Liver (tissue), 9 donors: Measurements from ENCODE around the gene MERTK. TPM values are rescaled to one million over a fixed set of nuclear protein-coding genes. Genes with fewer than 3 reads are reported as not detected.

ENCODE experiments used
- DNase-seq: peaks from one replicate; pipeline ENCODE4 v3.0.0-alpha.2; 2017; ENCODE audit warnings: low spot score
- H3K27ac ChIP-seq, 2 donors: one replicate each; pipeline ENCODE4 v1.7.0; 2013; ENCODE audit warnings: inconsistent platforms in 2 of 2, low read length in 2 of 2, control low read depth in 1 of 2, low read depth in 1 of 2, mild to moderate bottlenecking in 1 of 2
- H3K27me3 ChIP-seq, 4 donors: one replicate each; pipeline versions ENCODE4 v1.6.1 to v1.7.0; 2013; ENCODE audit warnings: low read length in 3 of 4, inconsistent platforms in 1 of 4, mild to moderate bottlenecking in 1 of 4, moderate library complexity in 1 of 4; ENCODE audit not compliant: control insufficient read depth in 4 of 4, insufficient read depth in 4 of 4
- H3K36me3 ChIP-seq, 4 donors: one replicate each; pipeline versions ENCODE4 v1.6.1 to v1.7.0; 2013; ENCODE audit warnings: low read length in 3 of 4, mild to moderate bottlenecking in 3 of 4, low read depth in 1 of 4, moderate library complexity in 1 of 4; ENCODE audit not compliant: control insufficient read depth in 4 of 4, insufficient read depth in 3 of 4
- H3K4me1 ChIP-seq, 4 donors: one replicate each; pipeline versions ENCODE4 v1.6.1 to v1.7.0; 2013; ENCODE audit warnings: low read length in 3 of 4, mild to moderate bottlenecking in 3 of 4, moderate library complexity in 1 of 4; ENCODE audit not compliant: control insufficient read depth in 4 of 4, insufficient read depth in 4 of 4
- H3K4me3 ChIP-seq, 3 donors: one replicate each; pipeline versions ENCODE4 v1.6.1 to v1.7.0; 2013; ENCODE audit warnings: low read length in 3 of 3, control low read depth in 1 of 3, low read depth in 1 of 3, mild to moderate bottlenecking in 1 of 3
- H3K9ac ChIP-seq, 2 donors: one replicate each; pipeline ENCODE4 v1.7.0; 2013; ENCODE audit warnings: low read length in 2 of 2, mild to moderate bottlenecking in 2 of 2, moderate library complexity in 2 of 2, control low read depth in 1 of 2, low read depth in 1 of 2
- H3K9me3 ChIP-seq, 4 donors: one replicate each; pipeline versions ENCODE4 v1.6.1 to v1.7.0; 2013; ENCODE audit warnings: low read length in 3 of 4; ENCODE audit not compliant: control insufficient read depth in 4 of 4
- FOXA1 ChIP-seq: IDR thresholded peaks from 2 replicates; pipeline ENCODE4 v1.6.1; 2016; ENCODE audit warnings: antibody characterized with exemption
- FOXA2 ChIP-seq: IDR thresholded peaks from 2 replicates; pipeline ENCODE4 v1.6.1; 2016; ENCODE audit warnings: antibody characterized with exemption
- GABPA ChIP-seq, 2 donors: IDR thresholded peaks in 1 of 2; conservative IDR thresholded peaks in 1 of 2; 2 replicates each; pipeline ENCODE4 v1.6.1; 2016; ENCODE audit warnings: antibody characterized with exemption in 2 of 2, mild to moderate bottlenecking in 1 of 2, moderate library complexity in 1 of 2
- HNF4A ChIP-seq, 2 donors: conservative IDR thresholded peaks; 2 replicates each; pipeline ENCODE4 v1.6.1; 2016; ENCODE audit warnings: antibody characterized with exemption in 2 of 2, mild to moderate bottlenecking in 2 of 2
- HNF4G ChIP-seq: IDR thresholded peaks from 2 replicates; pipeline ENCODE4 v1.6.1; 2016; ENCODE audit warnings: antibody characterized with exemption
- JUND ChIP-seq, 2 donors: IDR thresholded peaks; 2 replicates each; pipeline ENCODE4 v1.6.1; 2016; ENCODE audit warnings: antibody characterized with exemption in 2 of 2
- NR2F2 ChIP-seq: IDR thresholded peaks from 2 replicates; pipeline ENCODE4 v1.6.1; 2016; ENCODE audit warnings: antibody characterized with exemption
- RAD21 ChIP-seq, 2 donors: IDR thresholded peaks; 2 replicates each; pipeline ENCODE4 v1.6.1; 2016; ENCODE audit warnings: antibody characterized with exemption in 2 of 2, mild to moderate bottlenecking in 2 of 2
- YY1 ChIP-seq: IDR thresholded peaks from 2 replicates; pipeline ENCODE4 v1.6.1; 2016; ENCODE audit warnings: antibody characterized with exemption, mild to moderate bottlenecking
- WGBS: extraction: QIAGEN DNeasy Blood & Tissue Kit; methylation state at CpG from one replicate; pipeline ENCODE4 v1.1.7; 2013; 5-methylcytosine and 5-hydroxymethylcytosine counted together
- polyA plus RNA-seq, 2 donors: library from polyadenylated mRNA; stranded (reverse) in 1 of 2; unstranded in 1 of 2; fragments of 200-250 nt in 1 of 2; fragments of >200 nt in 1 of 2; fragmentation: Nextera tagmentation in 1 of 2; extraction: Ambion mirVana in 1 of 2; gene quantifications; one replicate each; pipeline versions ENCODE4 v1.2.1 to v1.2.3, GENCODE V29; 2013 to 2015
- total RNA-seq, 2 donors: library from RNA; depleted of rRNA; stranded (reverse); fragments of >200 nt; gene quantifications; one replicate each; pipeline ENCODE4 v1.2.3, GENCODE V29; 2014
- TF ChIP-seq, protein P1 (sequence below): IDR thresholded peaks from 2 replicates; pipeline ENCODE4 v1.6.1; 2016; ENCODE audit warnings: antibody characterized with exemption
- TF ChIP-seq, protein P2 (sequence below): IDR thresholded peaks from 2 replicates; pipeline ENCODE4 v1.6.1; 2016; ENCODE audit warnings: antibody characterized with exemption
- TF ChIP-seq, protein P3 (sequence below): fragments of 150-350 bp; IDR thresholded peaks from 2 replicates; pipeline ENCODE4 v1.5.1; 2017; ENCODE audit warnings: improper control_type of control experiment, low read depth, low read length; ENCODE audit not compliant: missing input control
- TF ChIP-seq, protein P4 (sequence below): IDR thresholded peaks from 2 replicates; pipeline ENCODE4 v1.6.1; 2016; ENCODE audit warnings: antibody characterized with exemption
- TF ChIP-seq, protein P5 (sequence below): IDR thresholded peaks from 2 replicates; pipeline ENCODE4 v1.6.1; 2016; ENCODE audit warnings: antibody characterized with exemption, mild to moderate bottlenecking
- donor health status: healthy.
- donor health status: healthy.
- donor health status: healthy.
- donor health status: healthy.
- donor health status: healthy.

MERTK gene
- total and polyA plus RNA-seq, 4 donors, result 6.3 to 34.1 (median 8.2) TPM

DNA sequence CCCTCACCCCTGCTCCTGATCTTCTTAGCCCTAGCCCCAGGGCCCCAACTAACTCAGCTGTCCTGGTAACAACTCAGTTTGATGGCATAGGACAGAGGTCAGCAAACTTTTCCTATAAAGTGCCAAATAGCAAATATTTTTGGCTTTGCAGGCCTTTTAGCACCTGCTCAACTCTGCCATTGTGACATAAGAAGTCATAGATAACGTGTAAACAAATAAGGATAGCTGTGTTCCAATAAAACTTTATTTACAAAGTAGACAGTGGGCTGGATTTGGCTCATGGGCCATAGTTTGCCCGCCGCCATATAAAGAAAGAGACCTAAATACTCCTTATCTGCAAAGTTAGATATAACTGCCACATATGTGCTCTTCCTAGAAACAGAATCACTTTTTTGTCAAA lies 129.4 kb downstream of the MERTK start:
- Histone ChIP-seq H3K9ac (no peak overlapping the region), H3K4me3 (no peak overlapping the region), H3K27me3 (no peaks in the 10 kb centered on the region), H3K36me3 (peaks cover under 1 to 14% (median 8%) of the 10 kb centered on the region in 4 donors), H3K4me1 (peaks cover 0 to 4% (median 0%) of the 10 kb centered on the region in 4 donors), H3K9me3 (no peaks in the 10 kb centered on the region), H3K27ac (no peak overlapping the region)
- DNase-seq, result no peak
- 90% methylated on average over 3 of the region's 3 CpGs for WGBS
- TF ChIP-seq, protein P1, sequence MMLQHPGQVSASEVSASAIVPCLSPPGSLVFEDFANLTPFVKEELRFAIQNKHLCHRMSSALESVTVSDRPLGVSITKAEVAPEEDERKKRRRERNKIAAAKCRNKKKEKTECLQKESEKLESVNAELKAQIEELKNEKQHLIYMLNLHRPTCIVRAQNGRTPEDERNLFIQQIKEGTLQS, result no peak
- TF ChIP-seq HNF4G (no peak), NR2F2 (no peak), FOXA2 (no peak), FOXA1 (no peak)
- TF ChIP-seq, protein P2, sequence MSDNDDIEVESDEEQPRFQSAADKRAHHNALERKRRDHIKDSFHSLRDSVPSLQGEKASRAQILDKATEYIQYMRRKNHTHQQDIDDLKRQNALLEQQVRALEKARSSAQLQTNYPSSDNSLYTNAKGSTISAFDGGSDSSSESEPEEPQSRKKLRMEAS, result no peak

DNA sequence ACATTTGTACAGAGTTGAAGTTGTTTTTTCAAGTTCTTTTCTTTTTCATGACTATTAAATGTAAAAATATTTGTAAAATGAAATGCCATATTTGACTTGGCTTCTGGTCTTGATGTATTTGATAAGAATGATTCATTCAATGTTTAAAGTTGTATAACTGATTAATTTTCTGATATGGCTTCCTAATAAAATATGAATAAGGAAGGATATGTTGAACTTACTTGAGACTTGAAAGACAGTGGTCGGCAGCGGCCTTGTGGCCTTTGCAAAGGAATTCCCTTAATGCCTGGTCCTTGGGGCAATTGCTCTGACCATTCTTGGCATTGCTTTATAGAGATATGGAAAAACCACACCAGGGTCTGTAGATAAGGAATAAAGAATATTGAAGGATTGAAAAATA lies 130.8 kb downstream of the MERTK start:
- no peak overlapping the region for H3K27ac ChIP-seq
- no peak overlapping the region for H3K9ac ChIP-seq
- H3K27me3 ChIP-seq, result no peaks in the 10 kb centered on the region
- no peaks in the 10 kb centered on the region for H3K9me3 ChIP-seq
- TF ChIP-seq FOXA1, result no peak
- TF ChIP-seq, protein P3, sequence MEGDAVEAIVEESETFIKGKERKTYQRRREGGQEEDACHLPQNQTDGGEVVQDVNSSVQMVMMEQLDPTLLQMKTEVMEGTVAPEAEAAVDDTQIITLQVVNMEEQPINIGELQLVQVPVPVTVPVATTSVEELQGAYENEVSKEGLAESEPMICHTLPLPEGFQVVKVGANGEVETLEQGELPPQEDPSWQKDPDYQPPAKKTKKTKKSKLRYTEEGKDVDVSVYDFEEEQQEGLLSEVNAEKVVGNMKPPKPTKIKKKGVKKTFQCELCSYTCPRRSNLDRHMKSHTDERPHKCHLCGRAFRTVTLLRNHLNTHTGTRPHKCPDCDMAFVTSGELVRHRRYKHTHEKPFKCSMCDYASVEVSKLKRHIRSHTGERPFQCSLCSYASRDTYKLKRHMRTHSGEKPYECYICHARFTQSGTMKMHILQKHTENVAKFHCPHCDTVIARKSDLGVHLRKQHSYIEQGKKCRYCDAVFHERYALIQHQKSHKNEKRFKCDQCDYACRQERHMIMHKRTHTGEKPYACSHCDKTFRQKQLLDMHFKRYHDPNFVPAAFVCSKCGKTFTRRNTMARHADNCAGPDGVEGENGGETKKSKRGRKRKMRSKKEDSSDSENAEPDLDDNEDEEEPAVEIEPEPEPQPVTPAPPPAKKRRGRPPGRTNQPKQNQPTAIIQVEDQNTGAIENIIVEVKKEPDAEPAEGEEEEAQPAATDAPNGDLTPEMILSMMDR, result no peak
- no peak for TF ChIP-seq YY1
- TF ChIP-seq, protein P1, result no peak
- no peak for TF ChIP-seq HNF4G
- TF ChIP-seq, protein P4, sequence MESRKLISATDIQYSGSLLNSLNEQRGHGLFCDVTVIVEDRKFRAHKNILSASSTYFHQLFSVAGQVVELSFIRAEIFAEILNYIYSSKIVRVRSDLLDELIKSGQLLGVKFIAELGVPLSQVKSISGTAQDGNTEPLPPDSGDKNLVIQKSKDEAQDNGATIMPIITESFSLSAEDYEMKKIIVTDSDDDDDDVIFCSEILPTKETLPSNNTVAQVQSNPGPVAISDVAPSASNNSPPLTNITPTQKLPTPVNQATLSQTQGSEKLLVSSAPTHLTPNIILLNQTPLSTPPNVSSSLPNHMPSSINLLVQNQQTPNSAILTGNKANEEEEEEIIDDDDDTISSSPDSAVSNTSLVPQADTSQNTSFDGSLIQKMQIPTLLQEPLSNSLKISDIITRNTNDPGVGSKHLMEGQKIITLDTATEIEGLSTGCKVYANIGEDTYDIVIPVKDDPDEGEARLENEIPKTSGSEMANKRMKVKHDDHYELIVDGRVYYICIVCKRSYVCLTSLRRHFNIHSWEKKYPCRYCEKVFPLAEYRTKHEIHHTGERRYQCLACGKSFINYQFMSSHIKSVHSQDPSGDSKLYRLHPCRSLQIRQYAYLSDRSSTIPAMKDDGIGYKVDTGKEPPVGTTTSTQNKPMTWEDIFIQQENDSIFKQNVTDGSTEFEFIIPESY, result no peak
- no peak for TF ChIP-seq JUND (IDR thresholded peaks at IDR 0.05)
- no peak for TF ChIP-seq NR2F2
- TF ChIP-seq RAD21 (IDR thresholded peaks at IDR 0.05), result no peak
- TF ChIP-seq GABPA (IDR thresholded peaks at IDR 0.05 in 1 of 2, conservative IDR thresholded peaks at IDR 0.05 in 1 of 2), result no peak
- TF ChIP-seq HNF4A (conservative IDR thresholded peaks at IDR 0.05), result no peak
- TF ChIP-seq, protein P5, sequence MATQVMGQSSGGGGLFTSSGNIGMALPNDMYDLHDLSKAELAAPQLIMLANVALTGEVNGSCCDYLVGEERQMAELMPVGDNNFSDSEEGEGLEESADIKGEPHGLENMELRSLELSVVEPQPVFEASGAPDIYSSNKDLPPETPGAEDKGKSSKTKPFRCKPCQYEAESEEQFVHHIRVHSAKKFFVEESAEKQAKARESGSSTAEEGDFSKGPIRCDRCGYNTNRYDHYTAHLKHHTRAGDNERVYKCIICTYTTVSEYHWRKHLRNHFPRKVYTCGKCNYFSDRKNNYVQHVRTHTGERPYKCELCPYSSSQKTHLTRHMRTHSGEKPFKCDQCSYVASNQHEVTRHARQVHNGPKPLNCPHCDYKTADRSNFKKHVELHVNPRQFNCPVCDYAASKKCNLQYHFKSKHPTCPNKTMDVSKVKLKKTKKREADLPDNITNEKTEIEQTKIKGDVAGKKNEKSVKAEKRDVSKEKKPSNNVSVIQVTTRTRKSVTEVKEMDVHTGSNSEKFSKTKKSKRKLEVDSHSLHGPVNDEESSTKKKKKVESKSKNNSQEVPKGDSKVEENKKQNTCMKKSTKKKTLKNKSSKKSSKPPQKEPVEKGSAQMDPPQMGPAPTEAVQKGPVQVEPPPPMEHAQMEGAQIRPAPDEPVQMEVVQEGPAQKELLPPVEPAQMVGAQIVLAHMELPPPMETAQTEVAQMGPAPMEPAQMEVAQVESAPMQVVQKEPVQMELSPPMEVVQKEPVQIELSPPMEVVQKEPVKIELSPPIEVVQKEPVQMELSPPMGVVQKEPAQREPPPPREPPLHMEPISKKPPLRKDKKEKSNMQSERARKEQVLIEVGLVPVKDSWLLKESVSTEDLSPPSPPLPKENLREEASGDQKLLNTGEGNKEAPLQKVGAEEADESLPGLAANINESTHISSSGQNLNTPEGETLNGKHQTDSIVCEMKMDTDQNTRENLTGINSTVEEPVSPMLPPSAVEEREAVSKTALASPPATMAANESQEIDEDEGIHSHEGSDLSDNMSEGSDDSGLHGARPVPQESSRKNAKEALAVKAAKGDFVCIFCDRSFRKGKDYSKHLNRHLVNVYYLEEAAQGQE, result no peak
- no peak for DNase-seq
- no peak overlapping the region for H3K4me3 ChIP-seq
- WGBS, result 99% methylated on average over 2 of the region's 2 CpGs
- H3K4me1 ChIP-seq, result peaks cover 0 to 7% (median 0%) of the 10 kb centered on the region in 4 donors
- H3K36me3 ChIP-seq, result peaks cover 0 to 10% (median 4%) of the 10 kb centered on the region in 4 donors
